ENCODE results near the gene IL31RA.

The IL31RA gene

GRCh38 chr5:55860709-55861108 lies 9.6 kb downstream of the IL31RA start:
- DNase-seq = no peak

- DNase-seq = no peak
Measured at GRCh38 chr5:55864606-55865541, 13.7 kb downstream of the IL31RA start.

GRCh38 chr5:55865831-55866230 lies 14.7 kb downstream of the IL31RA start:
- no peak for DNase-seq

GRCh38 chr5:55866485-55866884 lies 15.3 kb downstream of the IL31RA start:
- no peak for DNase-seq

GRCh38 chr5:55866934-55867333 lies 15.8 kb downstream of the IL31RA start:
- DNase-seq = no peak

GRCh38 chr5:55868846-55869245 lies 17.7 kb downstream of the IL31RA start:
- DNase-seq = no peak

GRCh38 chr5:55869847-55870246 lies 18.7 kb downstream of the IL31RA start:
- no peak for DNase-seq

- DNase-seq = no peak
Measured at GRCh38 chr5:55873234-55873633, 22.1 kb downstream of the IL31RA start.

- no peak for DNase-seq
Measured at GRCh38 chr5:55877655-55878054, 26.5 kb downstream of the IL31RA start.

GRCh38 chr5:55880453-55880852 lies 29.3 kb downstream of the IL31RA start:
- DNase-seq = no peak

- DNase-seq = no peak
Measured at GRCh38 chr5:55885359-55885758, 34.2 kb downstream of the IL31RA start.

- DNase-seq = no peak
Measured at GRCh38 chr5:55888205-55888604, 37.0 kb downstream of the IL31RA start.

- DNase-seq = no peak
Measured at GRCh38 chr5:55892479-55892878, 41.3 kb downstream of the IL31RA start.

GRCh38 chr5:55894135-55894534 lies 43.0 kb downstream of the IL31RA start:
- DNase-seq = no peak

- DNase-seq = no peak
Measured at GRCh38 chr5:55895346-55895745, 44.2 kb downstream of the IL31RA start.

- DNase-seq = no peak
Measured at GRCh38 chr5:55896238-55896637, 45.1 kb downstream of the IL31RA start.

- no peak for DNase-seq
Measured at GRCh38 chr5:55896663-55897062, 45.5 kb downstream of the IL31RA start.

GRCh38 chr5:55897206-55897894 lies 46.2 kb downstream of the IL31RA start:
- DNase-seq = no peak

- no peak for DNase-seq
Measured at GRCh38 chr5:55897905-55898304, 46.7 kb downstream of the IL31RA start.

- DNase-seq = no peak
Measured at GRCh38 chr5:55899344-55899743, 48.2 kb downstream of the IL31RA start.

GRCh38 chr5:55900068-55900467 lies 48.9 kb downstream of the IL31RA start:
- no peak for DNase-seq

GRCh38 chr5:55900776-55901175 lies 49.6 kb downstream of the IL31RA start:
- no peak for DNase-seq

GRCh38 chr5:55902696-55903095 lies 51.5 kb downstream of the IL31RA start:
- DNase-seq = no peak

GRCh38 chr5:55903121-55903701 lies 52.1 kb downstream of the IL31RA start:
- no peak for DNase-seq

All from NCI-H2081 (cell line).